VCaP (cell line): ENCODE results near the gene SERTAD3.
A peak's percentile ranks its signal among the peaks of the same experiment; 100 is the strongest.
"Not testable (repeated sequence)": the region's sequence is repeated elsewhere in the genome, so short reads cannot be mapped to it uniquely, and the experiment has no call there.

Source experiments
- H3K27ac ChIP-seq: fragments of 450-650 bp; 2 replicates; pipeline ENCODE4 v1.5.1; 2017
- TF ChIP-seq, protein P1 (sequence below): fragments of 450-650 bp; conservative IDR thresholded peaks from 2 replicates; pipeline ENCODE4 v1.5.1; 2017; ENCODE audit warnings: mild to moderate bottlenecking, moderate library complexity

The SERTAD3 gene

DNA sequence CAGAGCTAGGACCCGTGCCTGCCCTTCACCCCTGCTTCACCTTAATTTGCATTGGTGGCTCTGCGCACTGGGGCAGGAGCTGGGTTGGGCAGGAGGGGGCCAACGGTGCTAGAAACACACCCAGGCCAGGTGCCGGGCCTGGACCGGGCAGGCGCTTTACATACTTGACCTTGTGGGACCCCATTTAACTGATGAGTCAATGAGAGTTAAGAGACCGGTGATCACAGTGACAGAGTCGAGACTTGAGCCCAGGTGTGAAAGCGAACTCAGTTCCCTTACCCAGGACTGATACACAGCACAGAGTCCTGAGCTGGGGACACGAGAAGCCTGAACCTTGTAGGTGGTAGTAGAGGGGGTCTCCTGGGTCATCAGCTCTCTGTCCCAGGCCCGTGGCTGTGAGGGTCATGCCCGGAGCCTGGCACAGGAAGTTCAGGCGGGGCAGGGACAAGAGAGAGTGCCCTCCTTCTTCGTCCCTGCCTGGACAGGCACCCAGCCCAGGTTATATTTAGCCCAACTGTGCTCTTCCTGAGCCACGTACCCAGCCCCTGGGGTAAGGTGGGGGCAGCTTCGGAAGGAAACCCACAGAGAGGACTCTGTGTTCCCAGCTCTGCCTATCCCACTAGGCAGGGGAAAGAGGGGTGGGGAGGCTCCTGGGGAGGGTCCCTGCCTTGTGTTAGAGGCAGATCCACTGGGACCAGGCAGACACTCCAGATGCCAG, 32.9 kb downstream of the SERTAD3 start:
- TF ChIP-seq, protein P1, sequence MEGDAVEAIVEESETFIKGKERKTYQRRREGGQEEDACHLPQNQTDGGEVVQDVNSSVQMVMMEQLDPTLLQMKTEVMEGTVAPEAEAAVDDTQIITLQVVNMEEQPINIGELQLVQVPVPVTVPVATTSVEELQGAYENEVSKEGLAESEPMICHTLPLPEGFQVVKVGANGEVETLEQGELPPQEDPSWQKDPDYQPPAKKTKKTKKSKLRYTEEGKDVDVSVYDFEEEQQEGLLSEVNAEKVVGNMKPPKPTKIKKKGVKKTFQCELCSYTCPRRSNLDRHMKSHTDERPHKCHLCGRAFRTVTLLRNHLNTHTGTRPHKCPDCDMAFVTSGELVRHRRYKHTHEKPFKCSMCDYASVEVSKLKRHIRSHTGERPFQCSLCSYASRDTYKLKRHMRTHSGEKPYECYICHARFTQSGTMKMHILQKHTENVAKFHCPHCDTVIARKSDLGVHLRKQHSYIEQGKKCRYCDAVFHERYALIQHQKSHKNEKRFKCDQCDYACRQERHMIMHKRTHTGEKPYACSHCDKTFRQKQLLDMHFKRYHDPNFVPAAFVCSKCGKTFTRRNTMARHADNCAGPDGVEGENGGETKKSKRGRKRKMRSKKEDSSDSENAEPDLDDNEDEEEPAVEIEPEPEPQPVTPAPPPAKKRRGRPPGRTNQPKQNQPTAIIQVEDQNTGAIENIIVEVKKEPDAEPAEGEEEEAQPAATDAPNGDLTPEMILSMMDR, result no peak
- no peak overlapping the region for H3K27ac ChIP-seq

DNA sequence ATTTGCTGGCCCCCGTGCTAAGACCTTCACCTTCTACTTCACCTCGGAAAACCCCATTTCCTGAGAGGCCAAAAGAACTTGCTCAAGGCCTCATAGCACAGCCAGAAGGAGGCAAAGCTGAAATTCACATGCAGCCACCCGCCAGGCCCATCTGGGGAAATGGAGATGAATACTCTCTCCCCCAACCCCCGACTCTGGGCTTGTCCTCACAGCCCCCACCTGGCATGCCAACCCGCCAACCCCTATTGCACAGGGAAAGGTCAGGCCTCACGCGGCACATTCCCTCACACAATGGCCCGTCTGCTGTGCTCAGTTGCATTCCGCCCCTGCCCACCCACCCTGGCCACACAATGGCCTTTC, 34.1 kb downstream of the SERTAD3 start:
- H3K27ac ChIP-seq, result no peak overlapping the region
- TF ChIP-seq, protein P1, result no peak

DNA sequence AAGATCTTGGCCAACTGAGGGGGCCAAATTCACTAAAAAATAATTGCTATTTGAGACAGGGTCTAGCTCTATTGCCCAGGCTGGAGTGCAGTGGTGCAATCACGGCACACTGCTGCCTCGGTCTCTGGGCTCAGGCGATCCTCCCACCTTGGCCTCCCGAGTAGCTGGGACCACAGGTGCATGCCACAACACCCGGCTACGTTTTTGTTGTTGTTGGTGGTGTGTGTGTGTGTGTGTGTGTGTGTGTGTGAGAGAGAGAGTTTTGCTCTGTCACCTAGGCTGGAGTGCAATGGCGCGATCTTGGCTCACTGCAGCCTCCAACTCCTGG, 35.6 kb downstream of the SERTAD3 start:
- H3K27ac ChIP-seq, result not testable (repeated sequence)

DNA sequence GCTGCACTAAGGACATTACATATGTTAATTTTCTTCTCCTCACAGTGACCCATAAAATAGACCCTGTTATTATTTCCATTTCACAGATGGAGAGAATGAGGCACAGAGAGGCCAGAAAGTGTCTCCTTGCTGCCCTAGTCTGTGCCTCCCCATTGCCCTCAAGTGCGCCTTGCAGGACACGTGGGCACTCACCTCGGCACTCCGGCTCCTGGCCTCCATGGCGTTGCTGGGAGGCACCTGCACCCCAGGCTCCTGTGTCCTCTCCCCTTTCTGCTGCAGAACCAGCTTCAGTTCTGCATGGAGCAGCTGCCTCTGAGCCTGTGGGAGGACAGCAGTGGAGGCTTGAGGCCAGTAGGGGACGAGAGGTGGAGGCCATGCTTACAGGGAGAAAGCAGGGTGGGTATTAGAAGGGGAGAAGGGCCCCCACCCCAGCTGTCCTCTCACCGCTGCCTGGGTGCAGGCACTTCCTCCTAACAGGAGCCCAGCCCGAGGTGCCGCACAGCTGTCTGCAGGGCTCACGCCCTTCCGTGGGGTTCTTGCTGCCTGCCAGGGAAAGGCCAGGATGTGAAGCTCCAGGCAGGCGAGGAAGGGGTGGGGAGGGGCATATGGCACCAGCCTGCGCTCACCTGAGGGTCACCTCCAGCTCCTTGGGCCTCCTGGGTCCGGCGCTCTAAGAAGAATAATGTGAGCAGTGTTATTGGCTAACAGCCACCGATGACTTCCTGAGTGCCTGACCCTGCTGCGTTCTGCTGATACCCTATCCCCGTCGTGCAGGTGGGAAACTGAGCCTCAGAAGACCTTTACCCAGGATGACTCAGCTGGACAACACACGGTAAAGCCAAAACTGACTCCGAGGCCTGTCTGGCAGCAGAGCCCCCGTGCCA, 36.2 kb downstream of the SERTAD3 start:
- TF ChIP-seq, protein P1, result no peak
- no peak overlapping the region for H3K27ac ChIP-seq

DNA sequence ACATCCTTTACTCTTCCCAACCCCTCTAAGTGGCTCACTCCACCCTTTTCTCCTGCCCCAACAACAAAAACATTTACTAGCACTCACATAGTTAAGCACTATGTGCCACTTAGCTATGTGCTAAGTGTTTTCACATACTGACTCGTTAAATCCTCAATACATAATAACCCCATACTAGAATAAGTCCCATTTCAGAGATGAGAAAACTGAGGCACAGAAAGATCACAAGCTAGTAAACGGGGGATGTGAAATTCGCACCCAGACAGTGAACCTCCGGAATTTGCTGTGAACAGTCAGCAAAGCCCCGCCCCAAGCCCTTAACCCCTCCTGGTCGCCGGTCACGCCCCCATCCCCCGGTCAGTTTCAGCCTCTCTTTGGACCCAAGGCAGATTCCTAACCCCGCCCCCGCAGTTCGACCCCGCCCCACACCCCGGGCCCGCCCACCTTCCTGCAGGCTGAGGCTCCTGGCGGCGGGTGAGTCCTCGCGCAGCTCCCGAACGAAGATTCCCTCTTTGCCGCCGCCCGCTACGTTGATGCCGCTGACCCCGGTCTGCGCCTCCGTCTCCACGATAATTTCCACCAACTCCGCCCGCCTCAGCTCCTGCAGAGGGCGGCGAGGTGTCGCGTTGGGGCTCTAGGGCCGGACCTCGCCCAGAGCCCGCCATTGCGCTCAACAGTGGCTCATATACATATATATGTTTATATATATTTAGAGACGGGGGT, 40.7 kb downstream of the SERTAD3 start:
- peak overlapping the region; percentile 65 for H3K27ac ChIP-seq

DNA sequence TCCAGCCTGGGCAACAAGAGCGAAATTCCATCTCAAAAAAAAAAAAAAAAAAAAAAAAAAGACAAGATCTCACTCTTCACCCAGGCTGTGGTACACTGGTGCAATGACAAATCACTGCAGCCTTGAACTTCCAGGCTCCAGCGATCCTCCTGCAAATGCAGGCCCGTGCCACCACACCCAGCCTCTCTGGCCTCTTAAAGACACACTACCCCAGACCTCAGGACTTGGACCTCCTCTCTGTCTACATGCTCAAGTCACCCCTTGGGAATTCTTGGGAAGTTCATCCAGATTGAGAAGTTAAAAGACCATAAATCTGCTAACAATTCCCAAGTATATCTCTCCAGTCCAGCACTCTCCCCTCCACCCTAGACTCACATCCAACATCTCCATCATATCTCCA, 43.6 kb downstream of the SERTAD3 start:
- TF ChIP-seq, protein P1, result no peak

More for the DNA sequence above, 40.7 kb downstream of the SERTAD3 start:
- TF ChIP-seq, protein P1, result no peak

DNA sequence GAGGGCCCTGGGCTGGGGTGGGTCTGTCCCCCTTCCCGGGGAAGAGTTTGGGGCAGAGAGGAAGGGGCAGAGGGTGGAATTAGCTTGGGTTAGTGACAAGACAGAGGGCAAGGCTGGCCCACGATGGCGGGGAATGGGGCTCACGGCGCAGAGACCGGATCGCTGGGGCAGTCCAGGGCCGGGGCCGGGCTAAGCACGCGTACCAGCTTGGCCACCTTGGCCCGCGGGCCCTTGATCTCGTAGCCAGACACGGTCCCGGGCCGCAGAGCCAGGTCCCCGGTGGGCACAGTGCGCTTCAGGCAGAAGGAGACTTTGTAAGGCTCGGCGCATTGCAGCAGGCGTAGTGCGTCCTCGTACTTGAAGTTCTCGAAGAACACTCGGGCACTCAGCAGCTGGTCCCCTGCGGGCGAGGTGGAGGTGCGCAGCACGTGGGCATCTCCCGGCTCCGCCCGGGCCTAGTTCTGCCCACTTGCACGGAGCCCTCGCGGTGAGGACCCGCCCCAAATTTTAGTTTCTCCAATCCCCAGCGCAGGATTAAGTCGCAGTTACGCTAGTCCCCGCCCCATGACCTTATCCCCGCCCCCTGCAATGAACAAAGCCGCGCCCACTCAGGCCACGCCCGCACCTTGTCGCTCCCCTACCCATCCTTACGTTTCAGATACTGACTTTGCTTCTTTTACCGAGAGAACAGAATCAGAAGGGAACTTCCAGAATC, 45.6 kb downstream of the SERTAD3 start:
- TF ChIP-seq, protein P1, result no peak
- no peak overlapping the region for H3K27ac ChIP-seq

More for the DNA sequence above, 43.6 kb downstream of the SERTAD3 start:
- no peak overlapping the region for H3K27ac ChIP-seq
